GM12878 (cell line): ENCODE data around the gene FOXK1.

Experiments
- ATF2 ChIP-seq: IDR thresholded peaks from 2 replicates; pipeline ENCODE4 v1.6.1; 2012; ENCODE audit warnings: low read length, inconsistent platforms
- CTCF ChIP-seq, 3 experiments: IDR thresholded peaks in 2 of 3; conservative IDR thresholded peaks in 1 of 3; 2 replicates each; pipeline ENCODE4 v1.5.1; 2011; ENCODE audit warnings: low read depth in 3 of 3, low read length in 3 of 3, mild to moderate bottlenecking in 3 of 3, control low read depth in 2 of 3, moderate library complexity in 2 of 3, inconsistent platforms in 1 of 3, mixed read lengths in 1 of 3; ENCODE audit not compliant: control insufficient read depth in 2 of 3, insufficient read depth in 1 of 3; ENCODE audit errors: extremely low read depth in 1 of 3
- SKIL ChIP-seq: fragments of 450-650 bp; IDR thresholded peaks from 2 replicates; pipeline ENCODE4 v1.6.1; 2017; ENCODE audit warnings: mild to moderate bottlenecking, low read depth, inconsistent platforms; ENCODE audit not compliant: poor library complexity, severe bottlenecking
- SMAD1 ChIP-seq: fragments of 450-650 bp; IDR thresholded peaks from 2 replicates; pipeline ENCODE4 v1.6.1; 2018; ENCODE audit warnings: mild to moderate bottlenecking, low read depth; ENCODE audit not compliant: partially characterized antibody

GRCh38 chr7:4703532-4703931, 21.4 kb downstream of the FOXK1 start:
- no peak for TF ChIP-seq CTCF (IDR thresholded peaks at IDR 0.05 in 2 of 3, conservative IDR thresholded peaks at IDR 0.05 in 1 of 3; ENCODE audit: control insufficient read depth in 2 of 3, extremely low read depth in 1 of 3, insufficient read depth in 1 of 3, low read depth in 3 of 3, low read length in 3 of 3)
- no peak for TF ChIP-seq SKIL
- no peak for TF ChIP-seq ATF2
- no peak for TF ChIP-seq SMAD1
